Activated CD8-positive, alpha-beta memory T cell treated with anti-CD3 and anti-CD28 coated beads for 36 hours (primary cell): ENCODE measurements around the gene GPR180. TPM values are rescaled to one million over a fixed set of nuclear protein-coding genes. Genes with fewer than 3 reads are reported as not detected.

ENCODE experiments used
- CTCF ChIA-PET: fragments of 350-600 bp; sonication (Branson Sonifier 250); formaldehyde crosslinking; loops from one replicate; lab custom pipeline; 2021; ENCODE audit warnings: antibody characterized with exemption; lab: Charles Lee
- POLR2A ChIA-PET: fragments of 350-600 bp; sonication (Branson Sonifier 250); formaldehyde crosslinking; loops from one replicate; lab custom pipeline; 2021; ENCODE audit warnings: antibody characterized with exemption; lab: Charles Lee
- total RNA-seq, 2 experiments: library from RNA; stranded (reverse); gene quantifications; one replicate each; pipeline ENCODE4 v1.2.3, GENCODE V29; 2021

The GPR180 gene
- 1 to 10 TPM; 8.7 to 9.1 TPM for total RNA-seq

- ChIA-PET CTCF (interaction anchor here (0.6 to 2.5 kb wide), 3 partner anchors 16 to 152 kb away, joined by 4 to 5 read pairs (median 4); no protein-coding TSS in a partner anchor), POLR2A (interaction anchor here (1.0 kb wide), 2 partner anchors 21 to 52 kb away, joined by 3 to 4 read pairs; no protein-coding TSS in a partner anchor)
Observed at GRCh38 chr13:94601446-94602431, at the start of gene GPR180. TSS of gene GPR180 (plus strand) at chr13:94601857. CDS start at chr13:94601928, 71 bp downstream.

GRCh38 chr13:94552095-94552494 is 49.6 kb upstream of the GPR180 start:
- CTCF ChIA-PET = no interaction called here

GRCh38 chr13:94553766-94554165 is 47.9 kb upstream of the GPR180 start:
- CTCF ChIA-PET = no interaction called here
- POLR2A ChIA-PET = no interaction called here

More at GRCh38 chr13:94552095-94552494, 49.6 kb upstream of the GPR180 start:
- POLR2A ChIA-PET = no interaction called here

- POLR2A ChIA-PET = no interaction called here
- CTCF ChIA-PET = no interaction called here
Observed at GRCh38 chr13:94556041-94556440, 45.6 kb upstream of the GPR180 start.

- ChIA-PET POLR2A (no interaction called here), CTCF (no interaction called here)
Observed at GRCh38 chr13:94556621-94557020, 45.0 kb upstream of the GPR180 start.

GRCh38 chr13:94557684-94558235 is 43.9 kb upstream of the GPR180 start:
- ChIA-PET CTCF (interaction anchor here (0.7 kb wide), 1 partner anchor 102 kb away, joined by 3 read pairs; no protein-coding TSS in a partner anchor), POLR2A (no interaction called here)

GRCh38 chr13:94558716-94559115 is 42.9 kb upstream of the GPR180 start:
- CTCF ChIA-PET = no interaction called here
- POLR2A ChIA-PET = no interaction called here

- CTCF ChIA-PET = no interaction called here
Observed at GRCh38 chr13:94559222-94559795, 42.3 kb upstream of the GPR180 start.

GRCh38 chr13:94560116-94560515 is 41.5 kb upstream of the GPR180 start:
- ChIA-PET POLR2A (no interaction called here), CTCF (no interaction called here)

More at GRCh38 chr13:94559222-94559795, 42.3 kb upstream of the GPR180 start:
- POLR2A ChIA-PET = no interaction called here

- ChIA-PET POLR2A (no interaction called here), CTCF (no interaction called here)
Observed at GRCh38 chr13:94561126-94561525, 40.5 kb upstream of the GPR180 start.

GRCh38 chr13:94567581-94567980 is 34.1 kb upstream of the GPR180 start:
- ChIA-PET CTCF (no interaction called here), POLR2A (interaction anchor here (0.6 kb wide), 2 partner anchors 89 to 139 kb away, joined by 4 to 17 read pairs; no protein-coding TSS in a partner anchor)

GRCh38 chr13:94568443-94568842 is 33.2 kb upstream of the GPR180 start:
- ChIA-PET POLR2A (no interaction called here), CTCF (no interaction called here)

GRCh38 chr13:94569615-94570014 is 32.0 kb upstream of the GPR180 start:
- ChIA-PET POLR2A (no interaction called here), CTCF (no interaction called here)

- CTCF ChIA-PET = no interaction called here
- POLR2A ChIA-PET = interaction anchor here (0.8 kb wide), 1 partner anchor 30 kb away, joined by 3 read pairs; no protein-coding TSS in a partner anchor
Observed at GRCh38 chr13:94579063-94579462, 22.6 kb upstream of the GPR180 start.

- ChIA-PET POLR2A (no interaction called here), CTCF (no interaction called here)
Observed at GRCh38 chr13:94583926-94584325, 17.7 kb upstream of the GPR180 start.

GRCh38 chr13:94585543-94586101 is 16.0 kb upstream of the GPR180 start:
- ChIA-PET CTCF (interaction anchor here (0.7 kb wide), 1 partner anchor 1225 kb away, joined by 3 read pairs; no protein-coding TSS in a partner anchor), POLR2A (no interaction called here)

- ChIA-PET POLR2A (no interaction called here), CTCF (interaction anchor here (0.7 kb wide), 1 partner anchor 37 kb away, joined by 4 read pairs; no protein-coding TSS in a partner anchor)
Observed at GRCh38 chr13:94586371-94586770, 15.3 kb upstream of the GPR180 start.

- CTCF ChIA-PET = no interaction called here
- POLR2A ChIA-PET = interaction anchor here (0.6 kb wide), 1 partner anchor 832 kb away, joined by 5 read pairs; no protein-coding TSS in a partner anchor
Observed at GRCh38 chr13:94588541-94588940, 13.1 kb upstream of the GPR180 start.

GRCh38 chr13:94590744-94591143 is 10.9 kb upstream of the GPR180 start:
- ChIA-PET POLR2A (no interaction called here), CTCF (interaction anchor here (1.1 kb wide), 1 partner anchor 41 kb away, joined by 3 read pairs; no protein-coding TSS in a partner anchor)
